Loucy (cell line): ENCODE data around the gene MITF.

Experiments
- H2AFZ ChIP-seq: fragments of 200-600 bp; sonication (generic); 2 replicates; pipeline ENCODE4 v1.6.0; 2016; ENCODE audit warnings: antibody characterized with exemption, mild to moderate bottlenecking, low read length, moderate library complexity
- H3F3A ChIP-seq: fragments of 200-600 bp; 2 replicates; pipeline ENCODE4 v1.6.0; 2016; ENCODE audit warnings: antibody characterized with exemption, low read depth, mild to moderate bottlenecking
- H3K27me3 ChIP-seq: fragments of 200-600 bp; sonication (generic); 2 replicates; pipeline ENCODE4 v1.6.1; 2014; ENCODE audit warnings: low read length, mild to moderate bottlenecking; ENCODE audit not compliant: insufficient read depth, poor library complexity, severe bottlenecking
- H3K36me3 ChIP-seq: fragments of 200-600 bp; sonication (generic); 2 replicates; pipeline ENCODE4 v1.6.1; 2016; ENCODE audit warnings: low read length; ENCODE audit not compliant: insufficient read depth
- H3K4me1 ChIP-seq: fragments of 200-600 bp; sonication (generic); 2 replicates; pipeline ENCODE4 v1.5.1; 2014; ENCODE audit warnings: low read length, mild to moderate bottlenecking; ENCODE audit not compliant: insufficient read depth, poor library complexity, severe bottlenecking
- H3K4me2 ChIP-seq: fragments of 200-600 bp; sonication (generic); 2 replicates; pipeline ENCODE4 v1.6.0; 2014; ENCODE audit warnings: antibody characterized with exemption, low read length, low read depth, mild to moderate bottlenecking; ENCODE audit not compliant: poor library complexity, severe bottlenecking
- H3K4me3 ChIP-seq: fragments of 200-600 bp; sonication (generic); 2 replicates; pipeline ENCODE4 v1.5.1; 2014; ENCODE audit warnings: low read length, mild to moderate bottlenecking, mixed read lengths; ENCODE audit not compliant: poor library complexity, severe bottlenecking
- H3K79me2 ChIP-seq: fragments of 200-600 bp; sonication (generic); 2 replicates; pipeline ENCODE4 v1.6.1; 2014; ENCODE audit warnings: low read length; ENCODE audit not compliant: insufficient read depth
- H3K9ac ChIP-seq: fragments of 200-600 bp; sonication (generic); 2 replicates; pipeline ENCODE4 v1.6.0; 2014; ENCODE audit warnings: mild to moderate bottlenecking, low read depth, low read length, moderate library complexity; ENCODE audit not compliant: poor library complexity, severe bottlenecking
- H3K9me2 ChIP-seq: fragments of 200-600 bp; sonication (generic); replicated peaks from 2 replicates; pipeline ENCODE4 v1.6.1; 2016; ENCODE audit warnings: low read depth, low read length, mixed read lengths
- H3K9me3 ChIP-seq: fragments of 200-600 bp; sonication (generic); 2 replicates; pipeline ENCODE4 v1.6.1; 2014; ENCODE audit warnings: mild to moderate bottlenecking, antibody characterized with exemption, low read length, low read depth; ENCODE audit not compliant: insufficient read depth
- H4K20me1 ChIP-seq: fragments of 200-600 bp; sonication (generic); 2 replicates; pipeline ENCODE4 v1.6.0; 2014; ENCODE audit warnings: antibody characterized with exemption, low read length, mild to moderate bottlenecking; ENCODE audit not compliant: insufficient read depth, poor library complexity, severe bottlenecking
- EZH2phosphoT487 ChIP-seq: fragments of 200-600 bp; IDR thresholded peaks from 2 replicates; pipeline ENCODE4 v1.6.1; 2018; ENCODE audit warnings: antibody characterized with exemption, mild to moderate bottlenecking, moderate library complexity, borderline replicate concordance
- TF ChIP-seq, protein P1 (sequence below): fragments of 200-600 bp; sonication (generic); conservative IDR thresholded peaks from 2 replicates; pipeline ENCODE4 v1.5.1; 2014; ENCODE audit warnings: mild to moderate bottlenecking, antibody characterized with exemption, low read length

MITF gene

DNA sequence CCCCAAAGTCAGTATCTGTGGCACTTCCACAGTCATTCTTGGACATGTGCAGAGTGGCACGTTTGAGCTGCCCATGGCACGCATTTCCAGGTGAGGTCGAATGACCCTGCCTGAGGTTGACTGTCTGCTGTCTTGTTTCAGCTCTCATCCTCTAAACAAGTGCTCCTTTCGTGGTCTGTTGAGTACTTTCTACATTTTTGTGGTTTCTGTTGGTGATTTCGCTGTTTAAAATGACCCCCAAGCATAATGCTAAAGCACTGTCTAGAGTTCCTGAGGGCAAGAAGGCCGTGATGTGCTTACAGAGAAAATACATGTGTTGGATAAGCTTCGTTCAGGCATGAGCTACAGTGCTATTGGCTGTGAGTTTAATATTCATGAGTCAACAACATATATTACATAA is 220.3 kb downstream of the MITF start:
- Histone ChIP-seq H2AFZ (no peak overlapping the region), H4K20me1 (no peaks in the 10 kb centered on the region), H3K4me3 (no peak overlapping the region), H3K36me3 (no peaks in the 10 kb centered on the region), H3K4me2 (no peak overlapping the region), H3K9me3 (no peaks in the 10 kb centered on the region), H3K9me2 (no peaks in the 10 kb centered on the region), H3K4me1 (no peaks in the 10 kb centered on the region), H3K9ac (no peak overlapping the region), H3K27me3 (no peaks in the 10 kb centered on the region), H3K79me2 (no peaks in the 10 kb centered on the region), H3F3A (no peaks in the 10 kb centered on the region)
- TF ChIP-seq, protein P1, sequence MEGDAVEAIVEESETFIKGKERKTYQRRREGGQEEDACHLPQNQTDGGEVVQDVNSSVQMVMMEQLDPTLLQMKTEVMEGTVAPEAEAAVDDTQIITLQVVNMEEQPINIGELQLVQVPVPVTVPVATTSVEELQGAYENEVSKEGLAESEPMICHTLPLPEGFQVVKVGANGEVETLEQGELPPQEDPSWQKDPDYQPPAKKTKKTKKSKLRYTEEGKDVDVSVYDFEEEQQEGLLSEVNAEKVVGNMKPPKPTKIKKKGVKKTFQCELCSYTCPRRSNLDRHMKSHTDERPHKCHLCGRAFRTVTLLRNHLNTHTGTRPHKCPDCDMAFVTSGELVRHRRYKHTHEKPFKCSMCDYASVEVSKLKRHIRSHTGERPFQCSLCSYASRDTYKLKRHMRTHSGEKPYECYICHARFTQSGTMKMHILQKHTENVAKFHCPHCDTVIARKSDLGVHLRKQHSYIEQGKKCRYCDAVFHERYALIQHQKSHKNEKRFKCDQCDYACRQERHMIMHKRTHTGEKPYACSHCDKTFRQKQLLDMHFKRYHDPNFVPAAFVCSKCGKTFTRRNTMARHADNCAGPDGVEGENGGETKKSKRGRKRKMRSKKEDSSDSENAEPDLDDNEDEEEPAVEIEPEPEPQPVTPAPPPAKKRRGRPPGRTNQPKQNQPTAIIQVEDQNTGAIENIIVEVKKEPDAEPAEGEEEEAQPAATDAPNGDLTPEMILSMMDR: no peak
- TF ChIP-seq EZH2phosphoT487: no peak

DNA sequence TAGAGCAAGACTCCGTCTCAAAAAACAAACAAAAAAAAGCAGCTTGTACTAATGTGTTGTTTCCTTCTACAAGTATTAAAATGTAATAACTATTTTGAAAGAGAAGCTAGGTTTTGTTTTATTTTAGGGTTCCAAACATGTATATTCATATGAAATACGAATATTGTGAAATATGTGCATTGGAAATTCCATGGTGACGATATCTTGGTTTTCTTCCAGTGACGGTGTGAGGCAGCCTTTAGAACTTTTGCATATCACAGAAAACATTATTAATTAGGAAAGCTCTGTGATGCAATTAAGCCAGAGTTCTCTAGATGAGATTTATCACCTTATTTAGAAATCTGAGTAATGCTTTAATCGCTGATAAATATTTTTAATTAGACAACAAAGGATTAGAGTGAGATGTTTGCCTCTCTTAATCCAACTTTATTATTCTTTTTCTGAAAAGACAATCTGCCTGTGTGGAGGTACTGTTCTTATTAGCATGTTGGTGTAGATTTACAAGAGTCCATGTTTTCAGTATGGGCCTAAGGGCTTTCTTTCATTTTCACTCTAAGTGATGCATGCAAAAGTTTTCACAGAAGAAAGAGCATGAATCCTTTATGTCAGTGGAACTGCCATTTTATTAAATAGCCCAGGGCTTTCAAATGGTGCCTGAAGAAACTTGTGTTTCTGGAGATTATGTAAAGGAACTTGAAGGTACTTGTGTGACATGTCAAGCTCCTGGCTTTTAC is 222.6 kb downstream of the MITF start:
- no peaks in the 10 kb centered on the region for H4K20me1 ChIP-seq
- H3K79me2 ChIP-seq: no peaks in the 10 kb centered on the region
- no peak overlapping the region for H3K9ac ChIP-seq
- H3K36me3 ChIP-seq: no peaks in the 10 kb centered on the region
- no peaks in the 10 kb centered on the region for H3K27me3 ChIP-seq
- H2AFZ ChIP-seq: no peak overlapping the region
- no peaks in the 10 kb centered on the region for H3K9me3 ChIP-seq
- no peak overlapping the region for H3K4me3 ChIP-seq
- H3K4me2 ChIP-seq: no peak overlapping the region
- TF ChIP-seq EZH2phosphoT487: no peak
- TF ChIP-seq, protein P1: no peak
- no peaks in the 10 kb centered on the region for H3F3A ChIP-seq
- H3K4me1 ChIP-seq: no peaks in the 10 kb centered on the region
- no peaks in the 10 kb centered on the region for H3K9me2 ChIP-seq

DNA sequence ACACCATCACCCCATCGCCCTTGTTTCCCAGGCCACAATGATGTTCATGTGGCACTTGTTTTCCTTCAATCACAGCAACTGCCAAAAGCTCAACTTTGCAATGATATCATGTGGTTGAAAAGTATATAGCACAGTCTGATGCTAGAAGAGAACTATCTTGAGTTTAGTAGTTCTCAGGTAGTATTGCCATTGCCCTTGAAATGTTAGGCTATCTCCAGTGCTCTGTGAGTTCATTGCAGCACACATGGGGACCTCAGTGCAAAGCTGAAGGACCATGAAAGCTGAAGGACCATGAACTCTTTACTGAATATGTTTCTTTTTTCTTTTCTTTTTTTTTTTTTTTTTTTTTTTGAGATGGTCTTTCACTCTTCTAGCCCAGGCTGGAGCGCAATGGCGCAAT is 224.4 kb downstream of the MITF start:
- H3K4me1 ChIP-seq: no peaks in the 10 kb centered on the region
- H3K36me3 ChIP-seq: no peaks in the 10 kb centered on the region
- no peaks in the 10 kb centered on the region for H3K9me3 ChIP-seq
- no peak overlapping the region for H3K4me3 ChIP-seq
- no peak overlapping the region for H3K4me2 ChIP-seq
- no peak for TF ChIP-seq EZH2phosphoT487
- TF ChIP-seq, protein P1: no peak
- no peak overlapping the region for H2AFZ ChIP-seq
- H3K79me2 ChIP-seq: no peaks in the 10 kb centered on the region
- H3F3A ChIP-seq: no peaks in the 10 kb centered on the region
- no peaks in the 10 kb centered on the region for H3K9me2 ChIP-seq
- no peaks in the 10 kb centered on the region for H4K20me1 ChIP-seq
- H3K9ac ChIP-seq: no peak overlapping the region
- H3K27me3 ChIP-seq: no peaks in the 10 kb centered on the region
